ENCODE measurements around the gene TET1.

- TF ChIP-seq, protein P1, sequence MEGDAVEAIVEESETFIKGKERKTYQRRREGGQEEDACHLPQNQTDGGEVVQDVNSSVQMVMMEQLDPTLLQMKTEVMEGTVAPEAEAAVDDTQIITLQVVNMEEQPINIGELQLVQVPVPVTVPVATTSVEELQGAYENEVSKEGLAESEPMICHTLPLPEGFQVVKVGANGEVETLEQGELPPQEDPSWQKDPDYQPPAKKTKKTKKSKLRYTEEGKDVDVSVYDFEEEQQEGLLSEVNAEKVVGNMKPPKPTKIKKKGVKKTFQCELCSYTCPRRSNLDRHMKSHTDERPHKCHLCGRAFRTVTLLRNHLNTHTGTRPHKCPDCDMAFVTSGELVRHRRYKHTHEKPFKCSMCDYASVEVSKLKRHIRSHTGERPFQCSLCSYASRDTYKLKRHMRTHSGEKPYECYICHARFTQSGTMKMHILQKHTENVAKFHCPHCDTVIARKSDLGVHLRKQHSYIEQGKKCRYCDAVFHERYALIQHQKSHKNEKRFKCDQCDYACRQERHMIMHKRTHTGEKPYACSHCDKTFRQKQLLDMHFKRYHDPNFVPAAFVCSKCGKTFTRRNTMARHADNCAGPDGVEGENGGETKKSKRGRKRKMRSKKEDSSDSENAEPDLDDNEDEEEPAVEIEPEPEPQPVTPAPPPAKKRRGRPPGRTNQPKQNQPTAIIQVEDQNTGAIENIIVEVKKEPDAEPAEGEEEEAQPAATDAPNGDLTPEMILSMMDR (IDR thresholded peaks at IDR 0.05), result no peak
- TF ChIP-seq POLR2A (IDR thresholded peaks at IDR 0.05), result no peak
- TF ChIP-seq EP300 (IDR thresholded peaks at IDR 0.05), result no peak
These were observed 164.9 kb downstream of the TET1 start for GRCh38 chr10:68725016-68725415.
